Placental epithelial cell (primary cell): ENCODE results near the gene AIG1. TPM values are rescaled to one million over a fixed set of nuclear protein-coding genes. Genes with fewer than 3 reads are reported as not detected.

Experiments
- total RNA-seq: library from RNA; depleted of rRNA; stranded (reverse); fragments of >200 nt; gene quantifications from 2 replicates; pipeline ENCODE4 v1.2.3, GENCODE V29; 2012

The AIG1 gene, protein sequence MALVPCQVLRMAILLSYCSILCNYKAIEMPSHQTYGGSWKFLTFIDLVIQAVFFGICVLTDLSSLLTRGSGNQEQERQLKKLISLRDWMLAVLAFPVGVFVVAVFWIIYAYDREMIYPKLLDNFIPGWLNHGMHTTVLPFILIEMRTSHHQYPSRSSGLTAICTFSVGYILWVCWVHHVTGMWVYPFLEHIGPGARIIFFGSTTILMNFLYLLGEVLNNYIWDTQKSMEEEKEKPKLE
- 14.2 and 16.1 TPM in 2 replicates for total RNA-seq

GRCh38 chr6:143060806-143061596, at the start of gene AIG1:
AIG1 (plus strand) TSS chr6:143060889; CDS start chr6:143060926, 37 bp downstream.

Other genes with a start within 250 kb of the AIG1 start
- gene HIVEP2, start 115.7 kb upstream of the AIG1 start, total RNA-seq, result 9.4 and 15.4 TPM in 2 replicates